Neural progenitor cell (in vitro differentiated cells): ENCODE results near the gene VWA5A. TPM values are rescaled to one million over a fixed set of nuclear protein-coding genes. Genes with fewer than 3 reads are reported as not detected.

Experiments used
- DNase-seq: peaks from one replicate; pipeline ENCODE4 v3.0.0-alpha.2; 2016; ENCODE audit warnings: low spot score
- H2AFZ ChIP-seq: fragments of 200-600 bp; sonication (generic); replicated peaks from 2 replicates; pipeline ENCODE4 v1.6.1; 2016; ENCODE audit warnings: antibody characterized with exemption
- H3F3A ChIP-seq: fragments of 200-600 bp; sonication (generic); 2 replicates; pipeline ENCODE4 v1.6.1; 2016; ENCODE audit warnings: antibody characterized with exemption, low read depth
- H3K27ac ChIP-seq: fragments of 200-600 bp; sonication (generic); 2 replicates; pipeline ENCODE4 v1.5.1; 2016; ENCODE audit warnings: mild to moderate bottlenecking
- H3K27me3 ChIP-seq: fragments of 200-600 bp; sonication (generic); 2 replicates; pipeline ENCODE4 v1.6.1; 2016; ENCODE audit warnings: mild to moderate bottlenecking, moderate library complexity
- H3K36me3 ChIP-seq: fragments of 200-600 bp; sonication (generic); 2 replicates; pipeline ENCODE4 v1.5.1; 2016
- H3K4me1 ChIP-seq: fragments of 200-600 bp; sonication (generic); 2 replicates; pipeline ENCODE4 v1.6.1; 2016; ENCODE audit warnings: mixed run types
- H3K4me2 ChIP-seq: fragments of 200-600 bp; sonication (generic); 2 replicates; pipeline ENCODE4 v1.6.1; 2016
- H3K4me3 ChIP-seq: fragments of 200-600 bp; sonication (generic); 2 replicates; pipeline ENCODE4 v1.5.1; 2016
- H3K79me2 ChIP-seq: fragments of 200-600 bp; sonication (generic); 2 replicates; pipeline ENCODE4 v1.6.1; 2016; ENCODE audit warnings: low read depth
- H3K9ac ChIP-seq: fragments of 200-600 bp; sonication (generic); 2 replicates; pipeline ENCODE4 v1.6.1; 2016
- H3K9me3 ChIP-seq: fragments of 200-600 bp; sonication (generic); 2 replicates; pipeline ENCODE4 v1.5.1; 2016; ENCODE audit warnings: low read depth
- H4K20me1 ChIP-seq: fragments of 200-600 bp; sonication (generic); 2 replicates; pipeline ENCODE4 v1.6.1; 2016; ENCODE audit warnings: low read depth
- H3K27ac Mint-ChIP-seq: 3 replicates; pipeline ENCODE4 v1.8.0; 2021; ENCODE audit warnings: mixed read lengths
- H3K27me3 Mint-ChIP-seq: 2 replicates; pipeline ENCODE4 v1.8.0; 2022; ENCODE audit warnings: low read depth, mild to moderate bottlenecking, inconsistent platforms, moderate library complexity, mixed read lengths; ENCODE audit not compliant: insufficient read depth
- H3K36me3 Mint-ChIP-seq: 3 replicates; pipeline ENCODE4 v1.8.0; 2021; ENCODE audit warnings: mixed read lengths
- H3K4me1 Mint-ChIP-seq: 3 replicates; pipeline ENCODE4 v1.8.0; 2021; ENCODE audit warnings: mixed read lengths
- H3K4me3 Mint-ChIP-seq: 3 replicates; pipeline ENCODE4 v1.8.0; 2021; ENCODE audit warnings: mild to moderate bottlenecking, moderate library complexity, mixed read lengths
- H3K9me3 Mint-ChIP-seq: 3 replicates; pipeline ENCODE4 v1.8.0; 2020; ENCODE audit warnings: mixed read lengths
- EZH2 ChIP-seq: fragments of 200-600 bp; sonication (generic); IDR thresholded peaks from 2 replicates; pipeline ENCODE4 v1.6.1; 2017; ENCODE audit warnings: antibody characterized with exemption, mild to moderate bottlenecking, moderate library complexity
- EZH2phosphoT487 ChIP-seq: fragments of 200-600 bp; sonication (generic); IDR thresholded peaks from 2 replicates; pipeline ENCODE4 v1.6.1; 2017; ENCODE audit warnings: antibody characterized with exemption
- total RNA-seq: library from RNA; depleted of rRNA; stranded (reverse); fragments of >200 nt; gene quantifications from 2 replicates; pipeline ENCODE4 v1.2.3, GENCODE V29; 2015; ENCODE audit warnings: low replicate concordance
- TF ChIP-seq, protein P1 (sequence below): fragments of 200-600 bp; sonication (generic); IDR thresholded peaks from 2 replicates; pipeline ENCODE4 v1.5.1; 2017; ENCODE audit warnings: antibody characterized with exemption, mild to moderate bottlenecking

Gene VWA5A
- total RNA-seq, 1 donor from 2014 or later = 24.5 TPM

GRCh38 chr11:124143034-124143433 lies 27.8 kb downstream of the VWA5A start:
- H3K4me3 ChIP-seq = no peak overlapping the region
- no peak for DNase-seq
- Mint-ChIP-seq H3K4me1 (no peaks in the 10 kb centered on the region), H3K9me3 (peaks cover 12% of the 10 kb centered on the region), H3K36me3 (peaks cover 14% of the 10 kb centered on the region), H3K27ac (no peak overlapping the region), H3K4me3 (no peak overlapping the region), H3K27me3 (no peaks in the 10 kb centered on the region)
- H3F3A ChIP-seq = no peaks in the 10 kb centered on the region
- no peaks in the 10 kb centered on the region for H3K9me3 ChIP-seq
- H3K27me3 ChIP-seq = no peaks in the 10 kb centered on the region
- H3K9ac ChIP-seq = no peak overlapping the region
- H3K4me2 ChIP-seq = no peak overlapping the region
- no peak overlapping the region for H3K27ac ChIP-seq
- no peaks in the 10 kb centered on the region for H4K20me1 ChIP-seq
- no peaks in the 10 kb centered on the region for H3K36me3 ChIP-seq
- H3K4me1 ChIP-seq = no peaks in the 10 kb centered on the region
- H2AFZ ChIP-seq = no peak overlapping the region
- TF ChIP-seq EZH2phosphoT487 (no peak), EZH2 (no peak)
- TF ChIP-seq, protein P1, sequence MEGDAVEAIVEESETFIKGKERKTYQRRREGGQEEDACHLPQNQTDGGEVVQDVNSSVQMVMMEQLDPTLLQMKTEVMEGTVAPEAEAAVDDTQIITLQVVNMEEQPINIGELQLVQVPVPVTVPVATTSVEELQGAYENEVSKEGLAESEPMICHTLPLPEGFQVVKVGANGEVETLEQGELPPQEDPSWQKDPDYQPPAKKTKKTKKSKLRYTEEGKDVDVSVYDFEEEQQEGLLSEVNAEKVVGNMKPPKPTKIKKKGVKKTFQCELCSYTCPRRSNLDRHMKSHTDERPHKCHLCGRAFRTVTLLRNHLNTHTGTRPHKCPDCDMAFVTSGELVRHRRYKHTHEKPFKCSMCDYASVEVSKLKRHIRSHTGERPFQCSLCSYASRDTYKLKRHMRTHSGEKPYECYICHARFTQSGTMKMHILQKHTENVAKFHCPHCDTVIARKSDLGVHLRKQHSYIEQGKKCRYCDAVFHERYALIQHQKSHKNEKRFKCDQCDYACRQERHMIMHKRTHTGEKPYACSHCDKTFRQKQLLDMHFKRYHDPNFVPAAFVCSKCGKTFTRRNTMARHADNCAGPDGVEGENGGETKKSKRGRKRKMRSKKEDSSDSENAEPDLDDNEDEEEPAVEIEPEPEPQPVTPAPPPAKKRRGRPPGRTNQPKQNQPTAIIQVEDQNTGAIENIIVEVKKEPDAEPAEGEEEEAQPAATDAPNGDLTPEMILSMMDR = no peak
- no peaks in the 10 kb centered on the region for H3K79me2 ChIP-seq

GRCh38 chr11:124147951-124148350 lies 32.7 kb downstream of the VWA5A start:
- no peak overlapping the region for H2AFZ ChIP-seq
- Mint-ChIP-seq H3K9me3 (no peaks in the 10 kb centered on the region), H3K27ac (no peak overlapping the region), H3K36me3 (no peaks in the 10 kb centered on the region), H3K4me1 (no peaks in the 10 kb centered on the region), H3K4me3 (no peak overlapping the region), H3K27me3 (no peaks in the 10 kb centered on the region)
- DNase-seq = no peak
- no peak overlapping the region for H3K4me2 ChIP-seq
- H3K27me3 ChIP-seq = no peaks in the 10 kb centered on the region
- no peak for TF ChIP-seq EZH2
- TF ChIP-seq EZH2phosphoT487 = no peak
- TF ChIP-seq, protein P1 = no peak
- H3K4me1 ChIP-seq = no peaks in the 10 kb centered on the region
- H4K20me1 ChIP-seq = no peaks in the 10 kb centered on the region
- H3K9me3 ChIP-seq = no peaks in the 10 kb centered on the region
- H3K36me3 ChIP-seq = no peaks in the 10 kb centered on the region
- H3K27ac ChIP-seq = no peak overlapping the region
- no peak overlapping the region for H3K4me3 ChIP-seq
- H3K79me2 ChIP-seq = no peaks in the 10 kb centered on the region
- H3K9ac ChIP-seq = no peak overlapping the region
- no peaks in the 10 kb centered on the region for H3F3A ChIP-seq

DNA sequence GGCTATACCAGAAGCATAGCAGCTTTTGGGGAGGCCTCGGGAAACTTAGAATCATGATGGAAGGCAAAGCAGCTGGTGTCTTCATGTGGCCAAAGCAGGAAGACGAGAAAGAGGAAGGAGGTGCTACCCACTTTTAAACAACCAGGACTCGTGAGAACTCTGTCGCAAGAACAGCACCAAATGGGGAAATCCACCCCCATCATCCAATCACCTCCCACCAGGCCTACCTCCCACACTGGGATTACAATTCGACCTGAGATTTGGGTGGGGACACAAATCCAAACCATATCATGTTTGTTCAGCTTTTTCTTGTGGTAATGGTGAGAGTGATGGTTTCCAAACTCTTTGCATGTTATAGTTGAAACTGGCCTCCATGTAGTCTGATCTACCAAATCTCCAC lies 35.4 kb downstream of the VWA5A start:
- Histone ChIP-seq H3K4me2 (no peak overlapping the region), H3K36me3 (no peaks in the 10 kb centered on the region), H3K4me1 (no peaks in the 10 kb centered on the region), H3K79me2 (no peaks in the 10 kb centered on the region), H3K4me3 (no peak overlapping the region), H2AFZ (no peak overlapping the region), H3F3A (no peaks in the 10 kb centered on the region), H4K20me1 (no peaks in the 10 kb centered on the region), H3K27me3 (no peaks in the 10 kb centered on the region), H3K27ac (no peak overlapping the region), H3K9me3 (no peaks in the 10 kb centered on the region), H3K9ac (no peak overlapping the region)
- no peaks in the 10 kb centered on the region for H3K4me1 Mint-ChIP-seq
- no peaks in the 10 kb centered on the region for H3K27me3 Mint-ChIP-seq
- no peak overlapping the region for H3K27ac Mint-ChIP-seq
- TF ChIP-seq EZH2phosphoT487 (no peak), EZH2 (no peak)
- TF ChIP-seq, protein P1 = no peak
- no peak overlapping the region for H3K4me3 Mint-ChIP-seq
- no peaks in the 10 kb centered on the region for H3K9me3 Mint-ChIP-seq
- no peak for DNase-seq
- no peaks in the 10 kb centered on the region for H3K36me3 Mint-ChIP-seq
